Sigmoid colon (tissue), 4 donors: ENCODE measurements around the gene C5orf22.

Experiments used
- EP300 ChIP-seq, 4 donors: sonication (generic); formaldehyde crosslinking; IDR thresholded peaks; one replicate each; pipeline ENCODE4 v1.6.1; 2017; ENCODE audit warnings: antibody characterized with exemption in 4 of 4
- POLR2A ChIP-seq, 2 donors: fragments of 450-650 bp; IDR thresholded peaks; one replicate each; pipeline ENCODE4 v1.6.1; 2016; ENCODE audit warnings: antibody characterized with exemption in 2 of 2, mild to moderate bottlenecking in 2 of 2, moderate library complexity in 2 of 2
- TF ChIP-seq, protein P1 (sequence below), 4 experiments: fragments of 450-650 bp in 3 of 4; fragments of 200-600 bp in 1 of 4; IDR thresholded peaks; one replicate each; pipeline ENCODE4 v1.5.1; 2016 to 2019; ENCODE audit warnings: antibody characterized with exemption in 4 of 4, mild to moderate bottlenecking in 3 of 4, moderate library complexity in 2 of 4

DNA sequence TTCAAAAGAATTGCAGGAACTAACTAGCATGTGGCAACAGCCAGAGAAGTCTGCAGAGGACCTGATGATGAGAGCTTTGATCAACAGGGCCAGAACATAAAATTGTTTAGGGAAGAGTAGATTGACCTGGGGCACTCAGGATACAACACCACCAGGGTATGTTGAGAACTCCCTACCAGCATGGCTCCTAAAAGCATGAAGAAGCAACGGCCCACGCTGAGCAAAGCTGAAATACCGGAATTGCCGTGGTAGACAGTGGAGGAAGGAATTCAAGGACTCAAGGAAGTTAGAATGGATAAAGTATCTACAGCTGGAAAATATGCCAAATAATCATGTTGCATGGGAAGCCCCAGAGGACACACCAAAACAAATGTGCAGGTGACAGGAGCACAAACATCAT lies 31.8 kb upstream of the C5orf22 start:
- TF ChIP-seq, protein P1, sequence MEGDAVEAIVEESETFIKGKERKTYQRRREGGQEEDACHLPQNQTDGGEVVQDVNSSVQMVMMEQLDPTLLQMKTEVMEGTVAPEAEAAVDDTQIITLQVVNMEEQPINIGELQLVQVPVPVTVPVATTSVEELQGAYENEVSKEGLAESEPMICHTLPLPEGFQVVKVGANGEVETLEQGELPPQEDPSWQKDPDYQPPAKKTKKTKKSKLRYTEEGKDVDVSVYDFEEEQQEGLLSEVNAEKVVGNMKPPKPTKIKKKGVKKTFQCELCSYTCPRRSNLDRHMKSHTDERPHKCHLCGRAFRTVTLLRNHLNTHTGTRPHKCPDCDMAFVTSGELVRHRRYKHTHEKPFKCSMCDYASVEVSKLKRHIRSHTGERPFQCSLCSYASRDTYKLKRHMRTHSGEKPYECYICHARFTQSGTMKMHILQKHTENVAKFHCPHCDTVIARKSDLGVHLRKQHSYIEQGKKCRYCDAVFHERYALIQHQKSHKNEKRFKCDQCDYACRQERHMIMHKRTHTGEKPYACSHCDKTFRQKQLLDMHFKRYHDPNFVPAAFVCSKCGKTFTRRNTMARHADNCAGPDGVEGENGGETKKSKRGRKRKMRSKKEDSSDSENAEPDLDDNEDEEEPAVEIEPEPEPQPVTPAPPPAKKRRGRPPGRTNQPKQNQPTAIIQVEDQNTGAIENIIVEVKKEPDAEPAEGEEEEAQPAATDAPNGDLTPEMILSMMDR (IDR thresholded peaks at IDR 0.05): no peak
- TF ChIP-seq EP300 (IDR thresholded peaks at IDR 0.05) (no peak), POLR2A (IDR thresholded peaks at IDR 0.05) (no peak)
